Natural killer cell (primary cell): ENCODE measurements around the gene SART1. TPM values are rescaled to one million over a fixed set of nuclear protein-coding genes. Genes with fewer than 3 reads are reported as not detected.

Experiments used
- ATAC-seq, 3 donors: fragments of 150-1000 bp in 2 of 3; fragments of 200-7000 bp in 1 of 3; cut with Tn5 transposase; 1 replicate in 1 of 3; 2 replicates in 2 of 3; pipeline ENCODE4 v1.10.0; 2021; ENCODE audit warnings: mild to moderate bottlenecking in 2 of 3, moderate library complexity in 2 of 3
- DNase-seq, 2 donors: peaks; one replicate each; pipeline versions ENCODE4 v3.0.0 to v3.0.0-alpha.2; 2013 to 2021; ENCODE audit warnings: mixed read lengths in 1 of 2
- H3K27ac ChIP-seq: one replicate; pipeline ENCODE4 v1.5.1; 2013; ENCODE audit warnings: mild to moderate bottlenecking, low read length
- H3K27me3 ChIP-seq: one replicate; pipeline ENCODE4 v1.6.1; 2013; ENCODE audit warnings: low read length; ENCODE audit not compliant: control insufficient read depth, insufficient read depth
- H3K36me3 ChIP-seq: one replicate; pipeline ENCODE4 v1.6.1; 2013; ENCODE audit warnings: low read length; ENCODE audit not compliant: control insufficient read depth, insufficient read depth
- H3K4me1 ChIP-seq: one replicate; pipeline ENCODE4 v1.6.1; 2013; ENCODE audit warnings: low read length; ENCODE audit not compliant: control insufficient read depth, insufficient read depth
- H3K4me3 ChIP-seq: one replicate; pipeline ENCODE4 v1.5.1; 2013; ENCODE audit warnings: low read length
- H3K9me3 ChIP-seq: one replicate; pipeline ENCODE4 v1.6.1; 2013; ENCODE audit warnings: low read length; ENCODE audit not compliant: control insufficient read depth, insufficient read depth
- H3K27ac Mint-ChIP-seq, 2 donors: one replicate each; pipeline ENCODE4 v1.8.0; 2022; ENCODE audit warnings: mild to moderate bottlenecking in 2 of 2, mixed read lengths in 2 of 2, moderate library complexity in 1 of 2
- H3K27me3 Mint-ChIP-seq, 2 donors: one replicate each; pipeline ENCODE4 v1.8.0; 2022; ENCODE audit warnings: low read depth in 2 of 2, mixed read lengths in 2 of 2
- H3K36me3 Mint-ChIP-seq: one replicate; pipeline ENCODE4 v1.8.0; 2022; ENCODE audit warnings: mixed read lengths
- H3K4me1 Mint-ChIP-seq, 2 donors: one replicate each; pipeline ENCODE4 v1.8.0; 2022; ENCODE audit warnings: mixed read lengths in 2 of 2
- H3K4me3 Mint-ChIP-seq: one replicate; pipeline ENCODE4 v1.8.0; 2022; ENCODE audit warnings: mild to moderate bottlenecking, moderate library complexity, mixed read lengths
- H3K9me3 Mint-ChIP-seq, 2 donors: one replicate each; pipeline ENCODE4 v1.8.0; 2022; ENCODE audit warnings: mixed read lengths in 2 of 2
- WGBS: methylation state at CpG from one replicate; pipeline ENCODE4 v1.1.7; 2013; ENCODE audit warnings: missing lambda C conversion rate; ENCODE audit not compliant: insufficient coverage; 5-methylcytosine and 5-hydroxymethylcytosine counted together
- intact Hi-C: fragments of 100-400 bp; cut with micrococcal nuclease; formaldehyde crosslinking; loops from one replicate; pipeline ENCODE4 v1.14.2; 2022
- total RNA-seq, 4 donors: library from RNA; stranded (reverse); fragments of 120-200 nt in 1 of 4; gene quantifications; one replicate each; pipeline versions ENCODE4 v1.2.3 to v1.2.4, GENCODE V29; 2013 to 2022
- TF ChIP-seq, protein P1 (sequence below): fragments of 200-600 bp; IDR thresholded peaks from one replicate; pipeline ENCODE4 v1.8.0; 2022; ENCODE audit warnings: antibody characterized with exemption

SART1 gene, protein sequence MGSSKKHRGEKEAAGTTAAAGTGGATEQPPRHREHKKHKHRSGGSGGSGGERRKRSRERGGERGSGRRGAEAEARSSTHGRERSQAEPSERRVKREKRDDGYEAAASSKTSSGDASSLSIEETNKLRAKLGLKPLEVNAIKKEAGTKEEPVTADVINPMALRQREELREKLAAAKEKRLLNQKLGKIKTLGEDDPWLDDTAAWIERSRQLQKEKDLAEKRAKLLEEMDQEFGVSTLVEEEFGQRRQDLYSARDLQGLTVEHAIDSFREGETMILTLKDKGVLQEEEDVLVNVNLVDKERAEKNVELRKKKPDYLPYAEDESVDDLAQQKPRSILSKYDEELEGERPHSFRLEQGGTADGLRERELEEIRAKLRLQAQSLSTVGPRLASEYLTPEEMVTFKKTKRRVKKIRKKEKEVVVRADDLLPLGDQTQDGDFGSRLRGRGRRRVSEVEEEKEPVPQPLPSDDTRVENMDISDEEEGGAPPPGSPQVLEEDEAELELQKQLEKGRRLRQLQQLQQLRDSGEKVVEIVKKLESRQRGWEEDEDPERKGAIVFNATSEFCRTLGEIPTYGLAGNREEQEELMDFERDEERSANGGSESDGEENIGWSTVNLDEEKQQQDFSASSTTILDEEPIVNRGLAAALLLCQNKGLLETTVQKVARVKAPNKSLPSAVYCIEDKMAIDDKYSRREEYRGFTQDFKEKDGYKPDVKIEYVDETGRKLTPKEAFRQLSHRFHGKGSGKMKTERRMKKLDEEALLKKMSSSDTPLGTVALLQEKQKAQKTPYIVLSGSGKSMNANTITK
- total RNA-seq, result 100 to 1,000 TPM; 103 to 123 (median 115) TPM
- total RNA-seq (2013), result 46.9 TPM

DNA sequence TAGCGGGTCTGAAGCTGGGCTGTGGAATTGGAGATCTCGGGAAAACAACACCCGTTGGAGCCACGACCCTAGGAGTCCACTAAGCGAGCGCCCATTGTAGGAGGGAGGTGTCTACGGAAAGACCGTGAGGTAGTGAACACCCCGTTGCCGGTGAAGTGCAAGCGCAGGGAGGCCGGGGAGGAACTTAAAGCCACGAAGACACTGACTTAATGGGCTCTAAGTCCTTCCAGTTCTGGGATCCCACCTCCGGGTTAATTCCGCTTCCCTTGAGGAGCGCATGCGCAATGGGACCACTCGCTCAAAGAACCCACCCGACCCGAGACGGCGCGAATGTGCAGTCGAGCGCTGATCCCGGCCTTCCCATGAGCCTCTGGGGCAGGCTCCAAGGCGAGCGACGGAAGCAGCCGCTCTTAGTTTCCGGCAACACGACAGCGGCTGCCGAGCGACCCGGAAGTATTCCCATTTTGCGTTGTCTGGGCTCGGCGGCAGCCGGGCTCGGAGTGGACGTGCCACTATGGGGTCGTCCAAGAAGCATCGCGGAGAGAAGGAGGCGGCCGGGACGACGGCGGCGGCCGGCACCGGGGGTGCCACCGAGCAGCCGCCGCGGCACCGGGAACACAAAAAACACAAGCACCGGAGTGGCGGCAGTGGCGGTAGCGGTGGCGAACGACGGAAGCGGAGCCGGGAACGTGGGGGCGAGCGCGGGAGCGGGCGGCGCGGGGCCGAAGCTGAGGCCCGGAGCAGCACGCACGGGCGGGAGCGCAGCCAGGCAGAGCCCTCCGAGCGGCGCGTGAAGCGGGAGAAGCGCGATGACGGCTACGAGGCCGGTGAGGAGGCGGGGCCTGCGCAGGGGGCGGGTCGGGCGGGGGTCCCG lies at the start of gene SART1:
SART1 (plus strand) TSS at position 468 of the 874 bp plus-strand sequence; CDS start at position 515, 47 bp downstream.
- Histone ChIP-seq H3K4me1 (peaks cover 40% of the 10 kb centered on the region), H3K27me3 (no peaks in the 10 kb centered on the region), H3K27ac (peak within 1 kb of the TSS; percentile 93), H3K9me3 (no peaks in the 10 kb centered on the region), H3K4me3 (peak within 1 kb of the TSS; percentile 75), H3K36me3 (peaks cover 28% of the 10 kb centered on the region)
- H3K36me3 Mint-ChIP-seq, result no peaks in the 10 kb centered on the region
- WGBS, result under 1% methylated on average over 97 of the region's 97 CpGs
- intact Hi-C loops, result loop anchor here (1.0 to 5.0 kb wide), 5 partner anchors 28 to 101 kb away; partner anchors contain the start of genes BANF1, C11orf68, CCDC85B and DRAP1
- DNase-seq (peak; percentile 90 to 99), ATAC-seq (peak; percentile 93 to 97 (median 95))
- H3K4me1 Mint-ChIP-seq, result peaks cover 24 to 40% of the 10 kb centered on the region in 2 donors
- TF ChIP-seq, protein P1, sequence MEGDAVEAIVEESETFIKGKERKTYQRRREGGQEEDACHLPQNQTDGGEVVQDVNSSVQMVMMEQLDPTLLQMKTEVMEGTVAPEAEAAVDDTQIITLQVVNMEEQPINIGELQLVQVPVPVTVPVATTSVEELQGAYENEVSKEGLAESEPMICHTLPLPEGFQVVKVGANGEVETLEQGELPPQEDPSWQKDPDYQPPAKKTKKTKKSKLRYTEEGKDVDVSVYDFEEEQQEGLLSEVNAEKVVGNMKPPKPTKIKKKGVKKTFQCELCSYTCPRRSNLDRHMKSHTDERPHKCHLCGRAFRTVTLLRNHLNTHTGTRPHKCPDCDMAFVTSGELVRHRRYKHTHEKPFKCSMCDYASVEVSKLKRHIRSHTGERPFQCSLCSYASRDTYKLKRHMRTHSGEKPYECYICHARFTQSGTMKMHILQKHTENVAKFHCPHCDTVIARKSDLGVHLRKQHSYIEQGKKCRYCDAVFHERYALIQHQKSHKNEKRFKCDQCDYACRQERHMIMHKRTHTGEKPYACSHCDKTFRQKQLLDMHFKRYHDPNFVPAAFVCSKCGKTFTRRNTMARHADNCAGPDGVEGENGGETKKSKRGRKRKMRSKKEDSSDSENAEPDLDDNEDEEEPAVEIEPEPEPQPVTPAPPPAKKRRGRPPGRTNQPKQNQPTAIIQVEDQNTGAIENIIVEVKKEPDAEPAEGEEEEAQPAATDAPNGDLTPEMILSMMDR, result no peak
- H3K9me3 Mint-ChIP-seq, result no peaks in the 10 kb centered on the region
- H3K27me3 Mint-ChIP-seq, result no peaks in the 10 kb centered on the region
- peak within 1 kb of the TSS; percentile 96 to 98 for H3K27ac Mint-ChIP-seq
- peak within 1 kb of the TSS; percentile 99 for H3K4me3 Mint-ChIP-seq

DNA sequence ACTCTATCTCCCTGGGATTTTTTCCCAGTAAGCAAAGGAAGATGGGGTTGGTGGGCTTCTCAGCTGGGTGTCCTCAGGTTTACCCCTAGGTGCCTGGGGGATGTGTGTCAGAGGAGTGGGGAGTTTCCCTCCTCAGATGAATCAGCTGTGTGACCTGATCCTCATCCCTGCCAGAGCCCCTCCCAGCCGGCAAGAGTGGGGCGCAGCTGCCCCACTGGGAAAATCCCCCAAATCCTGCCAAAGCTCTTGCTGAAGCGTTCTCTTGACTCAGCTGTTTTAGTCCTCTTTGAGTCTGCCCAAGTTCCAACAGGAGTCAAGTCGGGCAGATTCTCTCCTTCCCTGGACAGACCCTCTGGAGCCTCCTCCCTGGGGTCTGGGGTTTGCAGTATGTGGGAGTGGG lies 48.7 kb upstream of the SART1 start:
- H3K27ac ChIP-seq, result no peak overlapping the region
- DNase-seq, result no peak
- peaks cover 30% of the 10 kb centered on the region for H3K4me1 ChIP-seq
- no peaks in the 10 kb centered on the region for H3K27me3 ChIP-seq
- no peak for ATAC-seq
- Mint-ChIP-seq H3K4me1 (peaks cover 15 to 30% of the 10 kb centered on the region in 2 donors), H3K9me3 (no peaks in the 10 kb centered on the region), H3K4me3 (no peak overlapping the region), H3K36me3 (no peaks in the 10 kb centered on the region), H3K27ac (no peak overlapping the region), H3K27me3 (peaks cover 0 to 2% of the 10 kb centered on the region in 2 donors)
- TF ChIP-seq, protein P1, result no peak
- intact Hi-C loops, result no loop called here
- H3K36me3 ChIP-seq, result peaks cover 3% of the 10 kb centered on the region
- H3K4me3 ChIP-seq, result no peak overlapping the region
- 78% methylated on average over 4 of the region's 4 CpGs for WGBS
- no peaks in the 10 kb centered on the region for H3K9me3 ChIP-seq

DNA sequence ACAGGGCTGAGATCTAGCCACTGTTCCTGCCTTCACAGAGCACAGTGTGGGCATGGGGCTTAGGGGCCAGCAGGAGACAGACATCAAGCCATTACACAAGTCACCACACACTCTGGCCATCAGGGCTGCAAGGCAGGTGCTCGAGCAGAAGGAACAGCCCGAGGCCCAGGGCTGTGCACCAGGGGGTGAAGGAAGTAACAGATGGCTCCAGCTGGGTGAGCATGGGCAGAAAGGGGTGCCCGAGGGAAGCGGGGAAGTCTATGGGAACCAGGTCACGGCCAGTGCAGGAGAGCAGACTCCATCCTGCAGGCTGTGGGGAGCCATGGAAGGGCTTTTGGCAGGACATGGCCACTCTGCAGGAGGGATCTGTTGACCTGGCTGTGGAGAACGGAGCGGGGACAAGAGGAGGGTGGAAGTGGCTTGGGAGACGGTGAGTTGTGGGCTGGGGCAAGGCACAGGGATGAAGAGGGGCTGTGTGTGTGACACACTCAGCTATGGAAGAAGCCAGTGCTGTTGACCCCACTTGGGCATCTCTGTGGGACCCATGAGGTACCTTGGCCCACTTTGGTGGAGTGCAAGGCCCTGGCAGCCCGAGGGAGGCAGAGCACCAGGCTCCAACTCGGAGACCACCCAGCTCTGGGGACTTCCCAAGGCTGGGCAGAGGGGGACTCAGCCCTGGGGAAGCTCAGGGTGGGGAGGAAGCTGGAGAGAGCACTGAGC lies 46.3 kb upstream of the SART1 start:
- H3K27me3 Mint-ChIP-seq, result no peaks in the 10 kb centered on the region
- H3K4me1 Mint-ChIP-seq, result peaks cover 18 to 36% of the 10 kb centered on the region in 2 donors
- no peaks in the 10 kb centered on the region for H3K9me3 Mint-ChIP-seq
- DNase-seq (no peak), ATAC-seq (no peak)
- TF ChIP-seq, protein P1, result no peak
- intact Hi-C loops, result loop anchor here (5.0 kb wide), 1 partner anchor 58 kb away; the partner anchor contains the start of gene CFL1
- peaks cover 3% of the 10 kb centered on the region for H3K36me3 ChIP-seq
- H3K4me3 ChIP-seq, result no peak overlapping the region
- H3K27ac ChIP-seq, result no peak overlapping the region
- peaks cover 41% of the 10 kb centered on the region for H3K4me1 ChIP-seq
- no peaks in the 10 kb centered on the region for H3K27me3 ChIP-seq
- whole genome bisulfite sequencing, result 66% methylated on average over 10 of the region's 10 CpGs
- H3K36me3 Mint-ChIP-seq, result no peaks in the 10 kb centered on the region
- no peak overlapping the region for H3K4me3 Mint-ChIP-seq
- H3K27ac Mint-ChIP-seq, result peak overlapping the region; percentile 43 to 65
- H3K9me3 ChIP-seq, result no peaks in the 10 kb centered on the region
